Gastroesophageal sphincter (tissue), 4 donors: ENCODE data around the gene NTN5. TPM values are rescaled to one million over a fixed set of nuclear protein-coding genes. Genes with fewer than 3 reads are reported as not detected.

ENCODE experiments used
- ATAC-seq: fragments of 150-250 bp; one replicate; pipeline ENCODE4 v1.9.1; 2016; ENCODE audit warnings: mild to moderate bottlenecking, moderate library complexity
- H3K27ac ChIP-seq, 4 donors: fragments of 200-600 bp; sonication (generic) in 3 of 4; 1 replicate in 3 of 4; 2 replicates in 1 of 4; pipeline ENCODE4 v1.5.1; 2016 to 2019
- H3K27me3 ChIP-seq: fragments of 200-600 bp; sonication (generic); one replicate; pipeline ENCODE4 v1.5.1; 2019
- H3K36me3 ChIP-seq, 2 donors: fragments of 200-600 bp; sonication (generic); one replicate each; pipeline ENCODE4 v1.5.1; 2019; ENCODE audit warnings: control low read depth in 1 of 2
- H3K4me1 ChIP-seq, 3 donors: fragments of 200-600 bp; sonication (generic); 1 replicate in 2 of 3; 2 replicates in 1 of 3; pipeline ENCODE4 v1.5.1; 2016 to 2019; ENCODE audit warnings: control low read depth in 2 of 3
- H3K4me3 ChIP-seq, 2 donors: fragments of 200-600 bp; sonication (generic); one replicate each; pipeline ENCODE4 v1.5.1; 2019; ENCODE audit warnings: mild to moderate bottlenecking in 1 of 2, moderate library complexity in 1 of 2
- H3K9me3 ChIP-seq, 3 donors: fragments of 200-600 bp; sonication (generic); one replicate each; pipeline ENCODE4 v1.5.1; 2017 to 2019; ENCODE audit warnings: control low read depth in 2 of 3
- EP300 ChIP-seq: sonication (generic); formaldehyde crosslinking; IDR thresholded peaks from one replicate; pipeline ENCODE4 v1.6.1; 2017; ENCODE audit warnings: antibody characterized with exemption, mild to moderate bottlenecking
- POLR2A ChIP-seq, 2 donors: fragments of 450-650 bp; IDR thresholded peaks; one replicate each; pipeline ENCODE4 v1.6.1; 2017; ENCODE audit warnings: antibody characterized with exemption in 2 of 2, mild to moderate bottlenecking in 2 of 2, moderate library complexity in 1 of 2
- POLR2AphosphoS5 ChIP-seq: sonication (generic); formaldehyde crosslinking; IDR thresholded peaks from one replicate; pipeline ENCODE4 v1.6.1; 2017; ENCODE audit warnings: antibody characterized with exemption
- WGBS, 2 donors: methylation state at CpG; one replicate each; pipeline ENCODE4 v1.1.5; 2018; ENCODE audit warnings: low coverage in 1 of 2; 5-methylcytosine and 5-hydroxymethylcytosine counted together
- total RNA-seq, 4 donors: library from RNA; depleted of rRNA; stranded (reverse); fragments of >200 nt; gene quantifications; one replicate each; pipeline ENCODE4 v1.1.0, GENCODE V29; 2016
- TF ChIP-seq, protein P1 (sequence below), 4 experiments: fragments of 200-600 bp in 2 of 4; fragments of 450-650 bp in 2 of 4; sonication (generic) in 1 of 4; IDR thresholded peaks; one replicate each; pipeline ENCODE4 v1.5.1; 2017 to 2019; ENCODE audit warnings: antibody characterized with exemption in 4 of 4, mild to moderate bottlenecking in 2 of 4, moderate library complexity in 2 of 4

The NTN5 gene
- total RNA-seq, 4 donors from 2014 or later: 0.78 to 2.3 (median 1.1) TPM; not detected in 1

DNA sequence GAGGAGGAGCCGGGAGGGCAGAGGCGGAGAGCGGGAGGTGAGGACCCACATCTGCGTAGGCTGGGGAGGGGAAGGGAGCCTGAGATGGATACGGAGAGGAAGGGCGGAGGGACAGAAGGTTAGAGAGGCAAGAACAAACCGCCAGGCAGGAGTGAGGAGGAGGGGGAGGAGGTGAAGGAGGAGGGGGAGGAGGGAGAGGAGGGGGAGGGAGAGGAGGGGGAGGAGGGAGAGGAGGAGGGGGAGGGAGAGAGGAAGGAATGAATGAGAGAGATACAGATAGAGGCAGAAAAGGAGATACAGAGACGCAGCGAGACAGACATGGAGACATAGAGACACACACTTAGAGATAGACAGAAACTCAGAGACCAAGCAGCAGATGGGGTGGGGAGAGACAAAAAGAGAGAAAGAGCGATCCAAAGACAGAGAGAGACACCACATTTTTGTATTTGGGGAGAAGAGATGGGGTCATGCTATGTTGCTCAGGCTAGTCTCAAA lies 26.0 kb downstream of the NTN5 start:
- TF ChIP-seq EP300 (no peak), POLR2AphosphoS5 (no peak), POLR2A (IDR thresholded peaks at IDR 0.05) (no peak)
- TF ChIP-seq, protein P1, sequence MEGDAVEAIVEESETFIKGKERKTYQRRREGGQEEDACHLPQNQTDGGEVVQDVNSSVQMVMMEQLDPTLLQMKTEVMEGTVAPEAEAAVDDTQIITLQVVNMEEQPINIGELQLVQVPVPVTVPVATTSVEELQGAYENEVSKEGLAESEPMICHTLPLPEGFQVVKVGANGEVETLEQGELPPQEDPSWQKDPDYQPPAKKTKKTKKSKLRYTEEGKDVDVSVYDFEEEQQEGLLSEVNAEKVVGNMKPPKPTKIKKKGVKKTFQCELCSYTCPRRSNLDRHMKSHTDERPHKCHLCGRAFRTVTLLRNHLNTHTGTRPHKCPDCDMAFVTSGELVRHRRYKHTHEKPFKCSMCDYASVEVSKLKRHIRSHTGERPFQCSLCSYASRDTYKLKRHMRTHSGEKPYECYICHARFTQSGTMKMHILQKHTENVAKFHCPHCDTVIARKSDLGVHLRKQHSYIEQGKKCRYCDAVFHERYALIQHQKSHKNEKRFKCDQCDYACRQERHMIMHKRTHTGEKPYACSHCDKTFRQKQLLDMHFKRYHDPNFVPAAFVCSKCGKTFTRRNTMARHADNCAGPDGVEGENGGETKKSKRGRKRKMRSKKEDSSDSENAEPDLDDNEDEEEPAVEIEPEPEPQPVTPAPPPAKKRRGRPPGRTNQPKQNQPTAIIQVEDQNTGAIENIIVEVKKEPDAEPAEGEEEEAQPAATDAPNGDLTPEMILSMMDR (IDR thresholded peaks at IDR 0.05): no peak
- 16 to 18% methylated on average over 2 to 6 of the region's 10 CpGs for WGBS, 2 donors
- Histone ChIP-seq H3K4me1 (peaks cover 0 to 34% (median 16%) of the 10 kb centered on the region in 3 donors), H3K27ac (peak overlapping the region in 3 of 4 donors; percentile 89 to 94 (median 93)), H3K36me3 (no peaks in the 10 kb centered on the region), H3K27me3 (no peaks in the 10 kb centered on the region), H3K9me3 (no peaks in the 10 kb centered on the region), H3K4me3 (peak overlapping the region; percentile 59 to 80)
- ATAC-seq: no peak

DNA sequence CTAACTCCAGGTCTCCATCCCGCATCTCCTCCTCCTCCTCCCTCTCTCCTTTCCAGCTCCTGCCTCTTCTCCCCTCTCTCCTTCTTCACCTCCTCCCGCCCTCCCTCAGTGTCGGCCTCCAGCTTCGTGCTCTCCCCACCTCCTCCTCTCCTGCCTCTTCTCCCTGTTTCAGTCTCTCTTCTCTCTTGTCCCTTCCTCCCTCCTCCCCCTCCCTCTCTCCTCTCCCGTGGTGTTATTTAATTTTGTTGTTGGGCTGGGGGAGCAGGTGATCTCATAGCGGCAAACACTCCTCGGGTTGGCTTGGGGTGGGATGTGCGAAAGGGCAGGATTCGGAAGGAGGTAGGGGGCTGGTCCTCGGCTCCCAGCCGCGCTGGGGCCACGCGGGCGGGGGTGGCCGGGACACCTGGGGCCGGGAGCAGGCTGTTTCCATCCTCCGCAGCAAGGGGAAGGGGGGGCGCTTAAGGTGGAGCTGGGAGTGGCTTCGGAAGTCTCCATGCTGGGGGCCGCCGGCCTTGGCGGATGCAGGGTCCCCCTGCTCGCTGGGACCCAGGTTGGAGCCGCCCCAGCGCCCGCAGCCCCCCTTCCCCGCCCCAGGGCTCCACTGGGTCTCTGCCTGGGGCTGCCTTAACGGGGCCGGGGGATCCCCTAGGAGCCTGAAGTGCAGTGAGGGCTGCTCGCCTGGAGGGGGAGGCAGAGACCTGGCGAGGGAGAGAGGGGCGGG lies 26.7 kb downstream of the NTN5 start, which contains the start of gene CA11:
Gene CA11, minus strand, starts transcription at position 187 of the 721 bp plus-strand sequence. CDS start 555 bp downstream, outside the sequence.
- WGBS, 2 donors: 0% methylated on average over 6 to 7 of the region's 33 CpGs
- peak within 1 kb of the TSS; percentile 87 to 94 (median 91) for H3K27ac ChIP-seq
- H3K4me3 ChIP-seq: peak within 1 kb of the TSS; percentile 59 to 80
- peak; percentile 93 for ATAC-seq
- peak in 1 of 2 donors; percentile 37 for TF ChIP-seq POLR2A (IDR thresholded peaks at IDR 0.05)
- TF ChIP-seq POLR2AphosphoS5: no peak
- TF ChIP-seq EP300: no peak
- TF ChIP-seq, protein P1 (IDR thresholded peaks at IDR 0.05): peak in 3 of 4 experiments; percentile 88 to 99 (median 88)
- peaks cover 0 to 34% (median 16%) of the 10 kb centered on the region in 3 donors for H3K4me1 ChIP-seq
- no peaks in the 10 kb centered on the region for H3K36me3 ChIP-seq
- no peaks in the 10 kb centered on the region for H3K27me3 ChIP-seq
- H3K9me3 ChIP-seq: no peaks in the 10 kb centered on the region

DNA sequence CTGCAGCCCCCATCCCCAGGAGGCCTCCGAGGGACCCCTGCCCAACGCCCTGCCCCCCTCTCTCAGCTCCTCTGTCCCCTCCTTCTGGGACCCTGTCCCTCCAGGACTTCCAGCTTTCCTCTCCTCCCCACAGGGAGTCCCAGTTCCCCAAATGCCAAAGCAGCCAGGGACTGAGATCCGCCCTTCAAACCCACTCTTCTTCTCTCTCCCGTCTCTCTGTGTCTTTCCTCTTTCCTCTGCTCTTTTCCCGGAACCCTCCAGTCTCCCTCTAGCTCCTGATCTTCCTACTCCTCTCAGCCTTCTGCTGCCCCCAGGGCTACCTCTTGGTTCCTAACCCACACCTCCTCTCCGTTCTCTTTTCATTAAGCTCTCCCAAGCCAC lies 27.2 kb downstream of the NTN5 start:
- WGBS, 2 donors: 0 to 2% methylated on average over 4 to 6 of the region's 6 CpGs
- H3K27me3 ChIP-seq: no peaks in the 10 kb centered on the region
- no peaks in the 10 kb centered on the region for H3K36me3 ChIP-seq
- ATAC-seq: peak; percentile 1
- TF ChIP-seq POLR2AphosphoS5 (no peak), EP300 (no peak), POLR2A (IDR thresholded peaks at IDR 0.05) (no peak)
- H3K4me1 ChIP-seq: peaks cover 0 to 34% (median 16%) of the 10 kb centered on the region in 3 donors
- H3K4me3 ChIP-seq: peak overlapping the region; percentile 59 to 80
- H3K9me3 ChIP-seq: no peaks in the 10 kb centered on the region
- peak overlapping the region; percentile 87 to 94 (median 91) for H3K27ac ChIP-seq

DNA sequence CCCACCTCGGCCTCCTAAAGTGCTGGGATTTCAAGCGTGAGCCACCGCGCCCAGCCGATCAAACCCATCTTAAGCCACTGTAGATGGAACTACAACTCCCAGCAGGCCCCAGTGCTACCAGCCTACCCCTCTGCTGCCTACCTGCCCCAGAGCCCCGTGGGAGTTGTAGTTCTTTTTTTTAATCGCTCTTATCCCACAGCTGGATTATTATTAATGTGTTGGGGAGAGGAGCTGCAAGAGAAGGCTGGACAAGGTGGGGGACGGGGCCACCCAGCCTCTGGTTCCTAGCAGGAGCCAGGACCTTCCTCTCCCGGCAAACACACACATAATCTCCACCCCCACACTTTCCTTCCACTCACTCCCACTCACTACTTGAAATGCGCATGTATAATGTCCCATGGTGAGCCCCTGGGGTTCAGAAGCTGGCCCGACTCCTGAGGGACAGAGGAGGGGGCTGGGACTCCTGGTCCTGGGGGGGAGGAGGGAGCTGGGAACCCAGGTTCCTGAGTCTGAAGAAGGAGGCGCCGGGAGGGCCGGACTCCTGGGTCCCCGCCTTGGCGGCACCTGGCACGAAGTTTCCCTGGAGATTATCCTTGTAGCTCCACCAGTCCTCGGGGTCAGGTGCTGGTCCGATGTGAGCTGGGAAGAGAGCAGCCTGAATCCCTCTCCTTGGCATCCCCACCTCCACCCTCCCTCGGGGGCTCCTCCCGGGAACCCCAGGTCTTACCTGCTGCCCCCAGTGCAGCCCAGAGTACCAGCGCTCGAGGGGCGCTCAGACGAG lies 27.8 kb downstream of the NTN5 start:
- ATAC-seq: peak; percentile 78
- no peaks in the 10 kb centered on the region for H3K9me3 ChIP-seq
- no peaks in the 10 kb centered on the region for H3K36me3 ChIP-seq
- no peak for TF ChIP-seq EP300
- TF ChIP-seq POLR2A (IDR thresholded peaks at IDR 0.05): no peak
- TF ChIP-seq, protein P1 (IDR thresholded peaks at IDR 0.05): no peak
- no peak for TF ChIP-seq POLR2AphosphoS5
- H3K27me3 ChIP-seq: no peaks in the 10 kb centered on the region
- peak overlapping the region; percentile 87 to 94 (median 91) for H3K27ac ChIP-seq
- H3K4me3 ChIP-seq: peak overlapping the region; percentile 59 to 80
- peaks cover 0 to 34% (median 16%) of the 10 kb centered on the region in 3 donors for H3K4me1 ChIP-seq
- WGBS, 2 donors: 3 to 10% methylated on average over 8 to 10 of the region's 25 CpGs

DNA sequence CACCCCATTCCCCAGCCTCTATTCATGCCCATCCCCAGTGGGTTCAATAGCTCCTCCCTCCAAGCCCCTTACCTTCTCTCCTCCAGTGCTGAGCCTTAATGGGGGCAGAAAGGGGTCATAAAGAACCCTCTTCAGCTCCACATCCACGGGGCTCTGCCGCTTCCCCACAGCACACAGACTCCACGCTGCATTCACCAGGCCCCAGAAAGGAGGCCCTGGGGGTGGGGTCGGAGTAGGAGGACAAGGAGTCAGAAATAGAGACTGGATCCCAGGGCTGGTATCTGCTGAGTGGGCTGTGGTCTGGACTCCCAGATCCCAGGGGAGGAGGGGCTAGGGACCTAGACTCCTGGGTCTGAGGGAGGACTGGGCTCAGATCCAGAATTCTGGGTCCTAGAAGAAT lies 28.5 kb downstream of the NTN5 start:
- no peaks in the 10 kb centered on the region for H3K27me3 ChIP-seq
- no peaks in the 10 kb centered on the region for H3K36me3 ChIP-seq
- no CpG with 5 or more reads among the region's 4 CpGs for WGBS, 2 donors
- no peak for ATAC-seq
- H3K4me1 ChIP-seq: peaks cover 0 to 40% (median 16%) of the 10 kb centered on the region in 3 donors
- peak overlapping the region in 3 of 4 donors; percentile 89 to 94 (median 93) for H3K27ac ChIP-seq
- no peaks in the 10 kb centered on the region for H3K9me3 ChIP-seq
- H3K4me3 ChIP-seq: peak overlapping the region in 1 of 2 donors; percentile 59
- no peak for TF ChIP-seq POLR2A (IDR thresholded peaks at IDR 0.05)
- no peak for TF ChIP-seq POLR2AphosphoS5
